Measurements from ENCODE around the gene SLC15A3.

DNA sequence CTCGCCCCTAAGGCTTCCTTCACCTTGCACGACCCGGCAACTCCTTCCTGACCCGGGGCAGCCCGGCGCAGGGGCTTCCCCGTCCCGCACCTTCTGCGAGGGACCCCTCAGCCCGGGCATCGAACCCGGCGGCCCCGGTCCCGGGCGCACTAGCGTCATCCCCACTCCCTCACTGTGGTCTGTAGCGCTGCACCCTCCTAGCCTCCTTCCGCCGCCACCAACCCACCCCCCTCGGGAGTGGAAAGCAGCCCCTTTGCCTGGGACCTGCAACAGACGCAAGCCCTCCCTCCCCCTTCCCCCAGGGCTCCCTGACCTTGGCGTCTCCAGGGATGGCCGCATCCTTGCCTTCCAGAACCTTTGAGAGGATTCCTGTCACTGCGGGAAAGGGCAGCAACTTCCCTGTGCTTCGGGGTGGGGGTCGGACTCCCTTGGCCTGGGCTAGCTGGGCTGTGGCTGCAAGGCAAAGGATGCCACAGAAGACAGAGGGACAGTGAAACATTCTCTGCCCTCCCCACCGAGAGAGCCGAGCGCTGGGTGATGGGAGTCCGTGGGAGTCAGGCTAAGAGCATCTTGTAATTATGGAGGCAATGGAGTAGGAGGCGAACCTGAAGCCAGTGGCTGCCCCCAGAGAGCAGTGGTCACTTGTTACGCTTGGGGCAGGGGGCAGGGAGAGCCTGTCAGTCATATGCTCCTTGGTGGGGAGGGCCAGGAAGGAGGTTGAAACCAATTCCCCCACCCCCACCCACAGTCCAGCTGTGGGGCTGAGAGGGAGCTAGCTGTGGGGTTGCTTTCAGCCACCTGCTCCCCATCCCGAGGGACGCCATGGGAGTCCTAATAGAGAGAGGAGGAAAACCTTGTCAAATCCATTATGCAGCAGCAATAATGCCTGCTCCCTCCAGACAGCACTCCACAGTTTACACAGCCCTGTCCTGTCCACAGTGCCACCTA lies 26.8 kb downstream of the SLC15A3 start:
- TF ChIP-seq, protein P1, sequence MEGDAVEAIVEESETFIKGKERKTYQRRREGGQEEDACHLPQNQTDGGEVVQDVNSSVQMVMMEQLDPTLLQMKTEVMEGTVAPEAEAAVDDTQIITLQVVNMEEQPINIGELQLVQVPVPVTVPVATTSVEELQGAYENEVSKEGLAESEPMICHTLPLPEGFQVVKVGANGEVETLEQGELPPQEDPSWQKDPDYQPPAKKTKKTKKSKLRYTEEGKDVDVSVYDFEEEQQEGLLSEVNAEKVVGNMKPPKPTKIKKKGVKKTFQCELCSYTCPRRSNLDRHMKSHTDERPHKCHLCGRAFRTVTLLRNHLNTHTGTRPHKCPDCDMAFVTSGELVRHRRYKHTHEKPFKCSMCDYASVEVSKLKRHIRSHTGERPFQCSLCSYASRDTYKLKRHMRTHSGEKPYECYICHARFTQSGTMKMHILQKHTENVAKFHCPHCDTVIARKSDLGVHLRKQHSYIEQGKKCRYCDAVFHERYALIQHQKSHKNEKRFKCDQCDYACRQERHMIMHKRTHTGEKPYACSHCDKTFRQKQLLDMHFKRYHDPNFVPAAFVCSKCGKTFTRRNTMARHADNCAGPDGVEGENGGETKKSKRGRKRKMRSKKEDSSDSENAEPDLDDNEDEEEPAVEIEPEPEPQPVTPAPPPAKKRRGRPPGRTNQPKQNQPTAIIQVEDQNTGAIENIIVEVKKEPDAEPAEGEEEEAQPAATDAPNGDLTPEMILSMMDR (IDR thresholded peaks at IDR 0.05): no peak
- TF ChIP-seq, protein P2, sequence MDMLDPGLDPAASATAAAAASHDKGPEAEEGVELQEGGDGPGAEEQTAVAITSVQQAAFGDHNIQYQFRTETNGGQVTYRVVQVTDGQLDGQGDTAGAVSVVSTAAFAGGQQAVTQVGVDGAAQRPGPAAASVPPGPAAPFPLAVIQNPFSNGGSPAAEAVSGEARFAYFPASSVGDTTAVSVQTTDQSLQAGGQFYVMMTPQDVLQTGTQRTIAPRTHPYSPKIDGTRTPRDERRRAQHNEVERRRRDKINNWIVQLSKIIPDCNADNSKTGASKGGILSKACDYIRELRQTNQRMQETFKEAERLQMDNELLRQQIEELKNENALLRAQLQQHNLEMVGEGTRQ (CRISPR knock-in tag; IDR thresholded peaks at IDR 0.05): no peak
- no peak for TF ChIP-seq TCF7 (CRISPR knock-in tag; IDR thresholded peaks at IDR 0.05; ENCODE audit: low read depth)
- TF ChIP-seq, protein P3, sequence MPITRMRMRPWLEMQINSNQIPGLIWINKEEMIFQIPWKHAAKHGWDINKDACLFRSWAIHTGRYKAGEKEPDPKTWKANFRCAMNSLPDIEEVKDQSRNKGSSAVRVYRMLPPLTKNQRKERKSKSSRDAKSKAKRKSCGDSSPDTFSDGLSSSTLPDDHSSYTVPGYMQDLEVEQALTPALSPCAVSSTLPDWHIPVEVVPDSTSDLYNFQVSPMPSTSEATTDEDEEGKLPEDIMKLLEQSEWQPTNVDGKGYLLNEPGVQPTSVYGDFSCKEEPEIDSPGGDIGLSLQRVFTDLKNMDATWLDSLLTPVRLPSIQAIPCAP (CRISPR knock-in tag; IDR thresholded peaks at IDR 0.05): no peak
